ENCODE data around the gene BRAT1.
"Not testable (repeated sequence)": the region's sequence is repeated elsewhere in the genome, so short reads cannot be mapped to it uniquely, and the experiment has no call there.

The BRAT1 gene

DNA sequence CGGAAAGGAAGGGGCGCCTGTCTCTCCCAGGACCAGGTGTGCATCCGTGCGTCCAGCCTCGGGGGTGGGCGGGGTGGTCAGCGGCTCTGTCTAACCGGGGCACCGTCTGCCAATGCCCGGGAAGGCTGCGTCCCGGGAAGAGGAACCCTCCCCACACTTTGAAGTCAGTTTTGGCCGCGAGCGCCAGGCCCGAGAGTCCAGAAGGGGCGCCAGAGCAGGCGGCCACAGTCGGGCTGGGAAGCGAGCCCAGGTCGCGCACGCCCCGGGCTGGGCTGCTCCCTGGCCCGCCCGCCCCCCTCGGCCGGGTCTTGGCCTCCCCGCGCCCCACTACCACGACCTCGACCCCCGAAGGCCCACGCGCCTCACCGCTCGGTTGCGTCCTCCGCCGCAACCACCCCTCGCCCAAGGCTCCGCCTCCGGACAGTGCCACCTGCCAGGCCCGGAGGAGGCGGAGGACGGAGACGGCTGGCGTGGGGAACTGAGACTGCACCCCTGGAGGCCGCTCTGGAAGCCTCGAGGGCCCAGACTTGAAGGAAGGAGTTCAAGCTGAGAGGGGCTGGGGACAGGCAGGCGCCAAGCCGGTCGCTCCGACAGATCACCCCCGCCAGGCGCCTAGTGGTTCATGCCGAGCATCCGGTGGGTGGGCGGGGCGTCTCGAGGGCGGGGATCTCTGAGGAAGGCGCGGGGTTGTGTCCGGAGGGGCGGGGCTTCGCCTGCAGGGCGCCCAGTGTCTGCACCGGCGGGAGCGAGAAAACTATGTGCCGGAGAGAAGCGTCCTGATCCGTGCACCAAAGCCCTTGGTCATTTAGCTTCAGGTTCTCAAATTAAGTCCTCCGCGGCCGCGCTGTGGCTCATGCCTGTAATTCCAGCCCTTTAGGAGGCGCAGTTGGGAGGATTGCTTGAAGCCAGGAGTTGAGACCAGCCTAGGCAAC lies at the start of gene BRAT1:
Gene BRAT1 (minus strand): TSS at position 404 of the 932 bp plus-strand sequence. CDS start 1,093 bp downstream, outside the sequence.
- peak; percentile 99 for DNase-seq (ENCODE audit: low spot score)

DNA sequence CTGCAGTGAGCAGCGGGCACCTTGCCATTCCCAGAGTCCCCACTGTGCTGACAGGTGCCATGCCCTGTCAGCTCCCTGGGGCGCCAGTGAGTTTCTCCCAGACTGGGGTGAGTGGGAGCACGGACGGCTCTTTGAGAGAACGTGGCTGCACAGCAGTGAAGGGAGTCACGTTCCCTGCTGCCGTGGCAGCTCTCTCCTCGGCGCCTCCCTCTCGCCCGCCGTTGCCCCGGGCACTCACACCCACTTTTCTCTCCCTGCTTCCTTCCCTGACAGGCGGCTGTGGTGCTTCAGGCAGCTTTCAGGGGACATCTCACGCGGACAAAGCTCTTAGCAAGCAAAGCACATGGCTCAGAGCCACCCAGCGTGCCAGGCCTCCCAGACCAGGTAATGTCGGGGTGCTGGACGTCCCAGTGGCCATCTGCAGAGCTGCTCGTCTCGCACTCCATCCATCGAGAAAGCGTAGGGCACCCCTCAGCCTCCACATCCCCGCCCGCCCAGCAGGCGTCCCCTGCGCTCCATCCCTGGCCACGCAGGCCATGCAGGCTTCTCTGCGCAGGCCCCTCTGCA lies 49.4 kb upstream of the BRAT1 start:
- DNase-seq (ENCODE audit: low spot score): no peak

DNA sequence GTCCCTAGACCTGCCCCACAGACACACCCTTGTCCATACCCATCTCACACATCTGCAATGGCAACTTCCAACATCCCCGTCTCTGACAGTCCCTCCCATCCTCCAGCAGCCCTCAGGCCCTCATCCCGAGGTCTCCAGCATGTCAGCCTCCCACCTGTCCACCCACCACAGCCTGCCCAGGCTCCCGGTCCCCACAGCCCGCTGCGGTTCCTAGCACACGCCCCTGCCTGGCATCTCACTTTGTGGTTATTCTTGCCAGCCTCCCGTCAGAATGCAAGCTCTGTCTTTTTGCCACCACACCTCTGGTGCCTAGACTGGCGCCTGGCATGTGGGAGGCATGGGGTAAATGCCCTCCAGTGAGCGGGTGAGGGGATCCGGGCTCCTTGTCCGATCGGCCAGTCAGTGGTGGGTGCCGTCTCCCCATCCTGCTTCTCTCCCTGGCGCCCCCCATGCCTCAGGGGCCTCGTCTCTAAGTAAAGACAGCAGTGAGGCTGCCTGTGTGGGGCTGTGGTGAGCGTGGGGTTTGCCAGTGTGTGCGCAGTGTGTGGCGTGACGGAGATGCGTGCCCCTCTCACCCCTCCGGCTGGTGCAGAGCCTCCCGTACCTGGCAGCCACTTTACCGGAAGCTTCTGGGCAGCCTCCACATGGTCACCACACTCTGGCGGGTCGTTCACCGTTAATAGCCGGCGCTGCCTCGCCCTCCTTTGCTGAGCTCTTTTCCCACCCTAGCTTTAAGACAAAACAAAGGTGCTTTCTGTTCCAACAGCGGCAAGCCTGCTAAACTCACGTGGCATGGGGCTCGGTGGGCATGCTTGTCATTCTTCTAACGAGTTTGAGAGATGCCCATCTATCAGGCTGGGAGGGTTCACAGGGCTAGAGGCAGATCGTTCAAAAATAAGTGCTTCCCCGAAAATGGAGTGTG lies 48.0 kb upstream of the BRAT1 start:
- no peak for DNase-seq (ENCODE audit: low spot score)

DNA sequence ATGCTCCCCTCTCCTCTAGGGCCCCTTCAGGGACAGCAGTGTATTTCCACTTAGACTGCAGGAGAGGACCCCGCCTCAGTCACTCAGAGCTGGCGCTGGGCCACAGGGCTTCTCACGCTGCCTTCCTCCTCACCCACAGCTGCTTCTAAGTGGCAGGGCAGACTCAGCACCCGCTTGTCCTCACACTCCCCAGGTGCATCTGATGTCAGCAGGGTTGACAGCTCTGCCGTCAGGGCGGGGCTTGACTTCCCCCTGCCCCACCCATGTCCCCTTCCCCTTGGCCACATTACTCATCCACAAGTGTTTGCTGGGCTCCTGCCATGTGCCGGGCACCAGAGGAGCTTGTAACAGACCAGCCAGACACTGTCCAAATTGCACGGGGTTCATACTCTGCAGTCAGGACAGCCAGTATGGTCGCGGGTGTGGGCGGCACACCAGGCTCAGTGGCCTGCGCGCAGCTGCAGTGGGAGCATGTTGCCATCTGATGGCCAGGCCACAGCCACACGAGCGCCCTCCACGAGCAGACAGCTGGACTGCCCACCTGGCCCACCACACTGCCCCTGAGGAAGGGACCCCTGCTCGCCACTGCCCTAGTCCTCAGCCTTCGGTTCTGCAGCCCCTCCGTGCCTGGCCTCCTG lies 47.2 kb upstream of the BRAT1 start:
- no peak for DNase-seq (ENCODE audit: low spot score)

DNA sequence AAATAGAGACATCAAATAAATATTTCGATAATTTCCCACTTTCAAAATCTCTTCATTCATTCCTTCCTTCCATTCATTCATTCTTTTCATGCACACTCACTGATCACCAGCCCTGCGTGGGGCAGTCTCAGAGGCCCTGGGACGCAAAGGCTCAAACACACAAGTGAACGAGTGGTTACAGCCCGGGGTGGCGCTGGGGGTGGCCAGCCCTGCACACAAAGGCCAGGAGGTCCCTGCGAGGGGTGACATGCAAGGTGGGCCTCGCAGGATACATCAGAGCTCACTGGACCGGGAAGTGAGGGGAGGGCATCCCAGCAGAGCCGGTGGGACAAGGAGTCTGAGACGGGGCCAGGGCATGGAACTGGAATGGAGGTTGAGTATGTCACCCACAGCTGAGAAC lies 46.6 kb upstream of the BRAT1 start:
- no peak for DNase-seq (ENCODE audit: low spot score)

DNA sequence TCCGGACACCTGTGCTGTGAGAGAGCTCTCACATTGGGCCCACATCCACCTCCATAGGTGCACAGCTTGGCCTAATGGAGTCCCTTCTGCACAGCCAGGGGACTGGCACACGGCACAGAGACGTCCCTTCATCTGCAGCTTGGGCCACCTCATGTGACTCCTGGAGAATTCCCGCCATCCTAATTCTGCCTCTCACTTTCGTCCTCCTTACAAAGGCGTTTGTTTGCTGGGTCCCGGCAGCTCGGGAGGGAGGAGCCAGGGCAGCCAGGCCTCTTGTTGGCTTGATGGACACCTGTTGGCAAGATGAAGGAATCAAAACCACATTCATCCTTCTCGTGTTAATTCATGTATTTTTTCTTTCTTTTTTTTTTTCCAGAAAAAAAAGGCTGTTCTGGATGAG lies 45.7 kb upstream of the BRAT1 start:
- no peak for DNase-seq (ENCODE audit: low spot score)

DNA sequence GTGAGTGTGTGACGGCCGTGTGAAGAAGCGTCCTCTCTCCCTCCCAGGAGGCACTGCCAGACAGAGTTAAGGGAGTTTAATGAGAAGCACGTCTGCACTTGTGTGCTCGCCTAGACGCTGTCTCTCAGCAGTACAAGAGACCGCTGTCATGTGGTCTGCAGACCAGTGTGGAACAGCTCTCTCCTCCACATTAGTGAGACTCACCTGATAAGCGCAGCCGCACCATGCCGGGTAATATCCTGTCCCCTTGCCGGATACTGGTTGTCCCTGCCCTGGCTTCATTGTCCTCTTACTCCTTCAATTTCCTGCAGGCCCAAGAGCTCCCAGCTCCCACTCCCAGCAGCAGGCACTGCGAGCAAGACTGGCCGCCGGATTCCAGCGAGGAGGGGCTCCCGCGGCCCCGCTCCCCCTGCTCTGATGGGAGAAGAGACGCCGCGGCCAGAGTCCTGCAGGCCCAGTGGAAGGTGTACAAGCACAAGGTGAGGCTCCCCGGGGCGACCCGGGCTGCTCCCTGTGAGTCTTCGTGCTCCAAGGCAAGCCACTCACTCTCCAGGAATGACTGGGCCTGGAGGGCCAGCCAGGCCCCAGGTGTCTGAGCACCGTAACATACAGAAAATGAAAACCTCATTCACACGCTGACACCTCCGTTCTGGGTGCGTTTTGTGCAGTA lies 43.0 kb upstream of the BRAT1 start:
- no peak for DNase-seq (ENCODE audit: low spot score)

DNA sequence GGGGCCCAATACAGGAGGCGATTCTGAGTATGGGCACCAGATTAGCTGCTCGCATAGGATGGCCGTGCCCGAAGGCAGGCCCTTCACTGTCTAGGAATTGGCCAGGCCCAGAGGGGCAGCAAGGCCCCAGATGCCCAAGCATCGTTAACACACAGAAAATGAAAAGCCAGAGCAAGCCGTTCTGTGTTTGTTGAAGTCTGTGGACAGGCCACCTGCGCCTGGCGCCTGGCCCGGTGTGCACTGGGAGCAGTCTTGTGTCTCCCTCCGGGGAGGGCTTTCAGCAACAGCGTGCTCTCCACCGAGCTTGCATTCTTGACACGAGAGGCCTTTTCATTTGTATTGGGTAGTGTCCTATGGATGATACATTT lies 41.9 kb upstream of the BRAT1 start:
- DNase-seq (ENCODE audit: low spot score): no peak

DNA sequence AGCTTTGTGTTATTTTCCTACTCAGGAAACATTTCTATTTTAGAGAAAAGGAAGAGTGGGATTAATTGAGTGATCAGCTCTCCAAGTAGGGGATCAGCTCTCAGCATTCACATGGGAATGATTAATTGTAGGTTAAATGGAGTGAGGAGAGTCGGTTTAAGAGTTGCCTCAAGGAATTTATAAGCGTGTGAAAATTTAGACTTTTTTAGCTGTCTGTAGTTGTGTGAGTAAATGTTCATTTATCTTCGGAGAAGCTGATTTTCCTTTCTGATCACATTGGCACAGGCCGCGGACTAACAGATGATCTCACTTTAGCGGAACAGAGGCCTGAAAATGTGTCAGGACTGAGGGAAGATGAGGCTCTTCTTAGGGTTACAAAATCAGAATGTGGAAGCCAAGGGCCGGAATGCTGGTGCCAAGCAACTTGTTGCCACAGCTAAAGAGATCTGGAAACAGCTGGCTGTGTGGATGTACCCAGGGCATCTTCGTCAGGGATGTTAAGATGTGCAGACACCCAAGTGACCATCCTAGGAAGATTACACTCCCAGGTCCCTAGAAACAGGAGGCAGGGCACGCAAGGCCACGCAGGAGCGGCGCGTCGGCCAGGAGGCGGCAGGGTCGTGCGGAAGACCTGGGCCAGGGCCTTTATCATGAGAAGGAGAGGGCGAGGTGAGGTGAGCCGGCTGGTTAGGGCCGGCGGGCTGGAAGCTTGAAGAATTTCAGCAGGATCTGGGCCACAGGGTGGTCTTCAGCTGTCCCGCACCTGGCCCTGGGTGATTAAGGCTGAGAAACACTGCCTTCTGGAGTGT lies 41.3 kb upstream of the BRAT1 start:
- DNase-seq (ENCODE audit: low spot score): no peak

DNA sequence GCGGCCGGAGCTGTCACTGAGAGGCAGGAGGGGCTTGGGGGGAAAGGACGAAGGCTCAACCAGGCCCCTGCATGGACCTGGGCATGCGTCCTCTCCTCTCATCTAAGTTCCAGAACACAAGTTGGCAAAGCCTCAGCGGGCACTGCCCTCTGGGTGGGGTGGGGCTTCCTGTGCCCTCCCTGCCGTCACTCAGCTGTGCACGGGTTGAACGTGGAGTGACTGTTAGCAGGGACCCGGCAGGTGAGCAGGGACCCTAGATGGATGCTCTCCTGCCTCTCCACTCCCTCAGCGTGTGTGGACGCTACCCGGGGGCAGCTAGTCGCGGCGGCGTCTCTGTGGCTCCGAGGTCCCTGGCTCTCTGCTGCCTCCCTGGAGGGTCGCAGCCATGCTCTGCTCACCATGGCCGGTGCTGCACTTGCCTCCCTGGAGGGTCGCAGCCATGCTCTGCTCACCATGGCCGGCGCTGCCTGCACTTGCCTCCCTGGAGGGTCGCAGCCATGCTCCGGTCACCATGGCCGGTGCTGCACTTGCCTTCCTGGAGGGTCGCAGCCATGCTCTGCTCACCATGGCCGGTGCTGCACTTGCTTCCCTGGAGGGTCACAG lies 40.0 kb upstream of the BRAT1 start:
- no peak for DNase-seq (ENCODE audit: low spot score)

DNA sequence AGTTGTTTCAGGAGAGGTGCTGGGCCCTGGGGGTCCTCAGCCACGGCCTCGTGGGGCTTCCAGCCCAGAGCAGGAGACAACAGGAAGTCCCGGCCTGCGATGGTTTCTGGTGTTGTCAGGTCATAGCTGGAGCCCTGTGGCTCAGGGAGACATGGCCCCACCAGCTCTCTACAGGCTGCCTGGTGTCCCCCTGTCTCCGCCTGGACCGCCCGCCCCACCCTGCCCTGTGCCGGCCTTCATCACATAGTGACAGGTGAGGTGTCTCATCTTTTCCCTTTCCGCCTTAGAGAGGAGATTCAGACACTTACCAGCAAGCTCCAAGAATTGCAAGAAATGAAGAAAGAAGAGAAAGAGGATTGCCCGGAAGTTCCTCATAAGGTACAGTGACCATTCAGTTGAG lies 39.3 kb upstream of the BRAT1 start:
- DNase-seq (ENCODE audit: low spot score): no peak

DNA sequence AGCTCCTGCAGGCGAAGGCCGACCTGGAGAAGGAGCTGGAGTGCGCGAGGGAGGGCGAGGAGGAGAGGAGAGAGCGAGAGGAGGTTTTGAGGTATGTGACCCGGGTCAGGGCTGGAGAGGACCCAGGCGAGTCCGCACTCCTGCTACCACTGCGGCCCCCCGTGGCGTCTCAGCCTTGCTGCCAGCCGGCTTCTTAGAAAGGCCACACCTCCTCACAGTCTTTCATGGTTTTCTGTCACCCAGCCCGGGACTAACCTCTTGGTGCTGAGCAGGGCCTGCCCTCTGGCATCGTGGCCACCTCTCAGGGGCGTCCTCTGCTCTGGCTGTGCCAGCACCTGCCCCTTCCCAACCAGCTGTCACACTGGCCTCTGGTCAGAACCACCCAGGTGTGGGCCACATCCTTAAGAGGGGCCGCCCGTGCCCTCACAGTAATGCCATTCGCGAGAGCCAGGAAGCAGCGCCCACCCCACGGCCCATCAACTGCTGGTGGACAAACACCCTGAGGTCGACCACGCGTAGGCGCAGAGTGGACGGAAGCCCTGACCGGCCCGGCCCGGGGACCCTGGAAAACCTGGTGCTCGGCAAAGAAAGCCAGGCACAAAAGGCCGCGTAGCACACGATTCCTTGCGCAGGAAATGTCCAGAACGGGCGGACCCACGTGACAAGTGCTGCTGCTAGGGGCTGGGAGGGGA lies 37.9 kb upstream of the BRAT1 start:
- DNase-seq (ENCODE audit: low spot score): no peak

DNA sequence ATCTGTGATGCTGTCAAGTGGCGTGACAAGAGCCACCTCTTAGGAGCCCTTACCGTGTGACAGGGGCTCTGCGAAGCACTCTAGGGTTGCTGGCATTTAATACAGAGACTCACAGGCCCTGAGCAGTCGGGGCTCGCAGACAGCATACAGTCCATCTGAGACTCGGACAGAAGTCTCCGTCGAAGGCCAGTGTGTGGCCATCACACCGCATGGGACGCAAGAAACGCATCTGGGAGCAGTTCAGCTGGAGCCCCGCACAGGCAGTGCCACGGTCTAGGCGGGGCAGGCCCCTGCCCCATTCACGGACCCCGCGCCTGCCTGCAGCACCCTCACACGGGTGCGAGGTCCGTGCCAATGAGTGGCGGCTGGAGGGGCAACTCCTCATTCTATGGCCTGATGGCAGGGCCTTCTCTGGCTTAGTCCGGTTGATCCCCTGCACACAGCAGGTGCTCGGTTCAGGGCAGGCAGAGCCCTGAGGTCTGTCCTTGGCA lies 37.1 kb upstream of the BRAT1 start:
- DNase-seq (ENCODE audit: low spot score): no peak

DNA sequence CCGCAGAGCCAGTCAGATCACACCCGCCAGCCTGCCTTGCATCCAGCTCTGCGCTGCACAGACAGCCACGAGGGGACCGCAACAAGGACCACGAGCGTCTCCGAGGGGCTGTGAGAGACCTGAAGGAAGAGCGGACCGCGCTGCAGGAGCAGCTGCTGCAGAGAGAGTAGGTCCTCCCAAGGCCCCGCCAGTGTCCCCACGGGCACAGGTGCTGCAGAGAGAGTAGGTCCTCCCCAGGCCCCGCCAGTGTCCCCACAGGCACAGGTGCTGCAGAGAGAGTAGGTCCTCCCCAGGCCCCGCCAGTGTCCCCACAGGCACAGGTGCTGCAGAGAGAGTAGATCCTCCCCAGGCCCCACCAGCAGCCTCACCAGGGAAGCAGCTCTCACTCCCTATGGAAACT lies 34.6 kb upstream of the BRAT1 start:
- not testable (repeated sequence) for DNase-seq (ENCODE audit: low spot score)

DNA sequence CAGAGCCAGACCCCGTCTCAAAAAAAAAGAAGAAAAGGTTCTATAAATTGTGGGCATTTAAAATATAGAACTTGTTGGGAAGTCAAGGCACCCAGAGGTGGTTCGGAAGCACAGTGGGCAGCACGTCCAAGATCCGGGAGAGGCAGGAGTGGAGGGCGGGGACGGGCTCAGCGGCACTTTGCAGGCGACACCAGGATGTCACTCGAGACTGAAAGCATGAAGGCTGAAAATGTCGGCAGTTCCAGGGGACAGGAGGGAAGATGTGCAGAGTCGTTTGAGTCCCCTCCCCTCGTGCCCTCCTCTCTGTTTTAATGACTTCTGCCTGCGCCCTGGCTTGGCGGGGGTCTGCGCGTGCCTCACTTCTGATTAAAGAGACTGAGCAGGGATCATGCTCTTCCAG lies 34.0 kb upstream of the BRAT1 start:
- no peak for DNase-seq (ENCODE audit: low spot score)

DNA sequence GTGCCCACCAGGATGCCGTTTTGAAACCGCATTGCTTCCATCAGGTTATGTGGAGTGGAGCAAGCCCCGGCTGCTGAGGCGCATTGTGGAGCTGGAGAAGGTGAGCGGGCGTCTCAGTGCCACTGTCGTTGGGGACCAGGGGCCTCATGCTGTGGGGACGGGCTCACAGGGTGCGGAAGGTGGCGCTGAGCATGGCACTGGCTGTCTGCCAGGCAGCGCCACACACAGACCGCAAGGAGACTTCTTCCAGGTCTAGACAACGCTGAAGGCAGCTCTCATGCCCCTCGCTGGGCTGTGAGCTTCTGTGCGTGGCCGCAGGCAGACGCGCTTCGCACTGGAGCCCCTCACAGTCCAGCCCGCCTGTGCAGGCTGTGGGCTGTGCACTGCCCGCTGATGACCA lies 32.5 kb upstream of the BRAT1 start:
- DNase-seq (ENCODE audit: low spot score): no peak

DNA sequence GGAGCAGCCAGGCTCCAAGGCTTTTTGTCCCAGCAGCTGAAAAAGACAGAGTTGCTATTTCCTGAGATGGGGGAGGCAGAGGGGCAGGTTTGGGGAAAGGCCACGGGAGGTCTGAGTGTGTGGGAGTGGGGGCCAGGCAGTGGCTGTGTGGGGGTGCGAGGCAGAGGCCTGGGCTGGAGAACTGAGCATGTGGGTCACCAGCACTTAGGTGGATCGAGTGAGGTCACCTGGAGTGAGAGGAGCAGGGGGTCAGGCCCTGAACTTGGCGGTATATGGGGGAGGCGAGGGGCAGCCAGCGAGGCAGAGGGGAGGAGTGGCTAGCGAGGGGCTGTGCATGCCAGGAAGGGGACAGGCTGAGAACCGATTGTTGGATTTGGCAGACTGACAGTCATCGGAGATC lies 31.8 kb upstream of the BRAT1 start:
- DNase-seq (ENCODE audit: low spot score): no peak

DNA sequence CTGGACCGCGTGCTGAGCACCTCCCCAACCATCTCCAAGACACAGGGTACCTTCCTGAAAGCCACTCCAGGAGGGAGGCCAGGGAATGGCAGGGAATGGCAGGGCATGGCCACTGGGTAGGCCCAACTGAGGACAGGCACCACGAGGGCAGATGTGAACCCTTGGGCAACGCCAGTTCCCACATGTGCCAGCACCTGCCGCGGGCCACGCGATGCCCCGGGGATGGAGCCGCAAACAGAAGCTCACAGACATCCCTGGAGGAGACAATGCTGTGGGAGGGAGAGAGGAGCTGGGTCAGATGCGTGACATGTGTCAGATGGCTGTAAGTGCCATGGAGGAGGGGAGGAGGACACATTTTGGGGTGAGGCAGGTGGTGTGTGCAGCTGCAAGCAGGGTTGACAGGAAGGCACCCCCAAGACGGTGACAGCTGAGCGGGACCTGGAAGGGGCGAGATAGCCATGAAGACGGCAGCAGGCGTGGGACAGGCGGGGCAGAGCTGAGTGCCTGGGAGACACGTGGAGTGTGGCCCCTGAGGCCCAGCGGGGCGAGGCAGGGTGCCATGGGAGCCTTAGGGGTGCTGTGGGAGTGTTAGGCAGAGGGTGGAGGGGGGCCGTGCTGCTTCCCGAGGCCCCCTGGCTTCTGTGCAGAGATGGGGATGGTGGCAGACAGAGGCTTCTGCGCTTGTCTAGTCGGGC lies 31.1 kb upstream of the BRAT1 start:
- DNase-seq (ENCODE audit: low spot score): no peak

DNA sequence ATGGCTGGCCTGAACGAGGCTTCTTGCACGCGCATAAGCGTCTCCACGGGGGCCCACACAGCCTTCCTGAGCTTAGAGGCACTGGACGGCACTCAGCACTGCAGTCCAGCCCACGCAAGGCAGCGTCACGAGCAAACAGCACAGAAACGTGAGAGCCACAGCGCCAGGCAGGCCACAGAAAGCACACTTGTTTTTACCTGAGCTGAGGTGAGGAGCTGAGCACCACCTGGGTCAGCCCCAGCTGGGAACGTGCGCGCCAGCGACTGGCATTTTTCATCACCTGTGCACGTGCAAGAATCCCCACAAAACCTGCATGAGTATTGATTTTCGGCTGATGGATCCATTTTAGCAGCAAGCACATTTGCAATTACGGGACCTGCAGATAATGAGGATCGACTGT lies 30.1 kb upstream of the BRAT1 start:
- DNase-seq (ENCODE audit: low spot score): no peak
